ENCODE data around the gene PCDHB8.
"Not testable (repeated sequence)": the region's sequence is repeated elsewhere in the genome, so short reads cannot be mapped to it uniquely, and the experiment has no call there.

- not testable (repeated sequence) for TF ChIP-seq CTCF (conservative IDR thresholded peaks at IDR 0.05 in 1 of 2, IDR thresholded peaks at IDR 0.05 in 1 of 2; ENCODE audit: low read depth in 1 of 2, low read length in 2 of 2); EZH2 (IDR thresholded peaks at IDR 0.05; ENCODE audit: low read length, missing control alignments)
Measured at GRCh38 chr5:141157356-141157755, 20.2 kb upstream of the PCDHB8 start.
